GM19395 (cell line): ENCODE data around the gene PHC3.
"Not testable (repeated sequence)": the region's sequence is repeated elsewhere in the genome, so short reads cannot be mapped to it uniquely, and the experiment has no call there.

Source experiments
- ATAC-seq: cut with Tn5 transposase; IDR thresholded peaks from one replicate; pipeline ENCODE4 v1.9.1; 2021; ENCODE audit warnings: mild to moderate bottlenecking, moderate library complexity; ENCODE audit not compliant: unreplicated experiment

PHC3 gene

DNA sequence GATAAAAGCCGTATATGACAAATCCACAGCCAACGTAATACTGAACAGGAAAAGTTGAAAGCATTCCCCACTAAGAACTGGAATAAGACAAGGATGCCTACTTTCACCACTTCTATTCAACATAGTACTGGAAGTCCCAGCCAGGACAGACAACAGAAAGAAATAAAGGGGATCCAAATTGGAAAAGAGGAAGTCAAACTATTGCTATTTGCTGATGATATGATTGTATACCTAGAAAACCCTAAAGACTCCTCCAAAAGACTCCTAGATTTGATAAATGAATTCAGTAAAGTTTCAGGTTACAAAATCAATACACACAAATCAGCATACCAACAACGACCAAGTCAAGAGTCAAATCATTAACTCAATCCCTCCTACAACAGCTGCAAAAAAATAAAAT, 14.2 kb upstream of the PHC3 start:
- not testable (repeated sequence) for ATAC-seq

GRCh38 chr3:170189398-170190256, 8.1 kb upstream of the PHC3 start:
- peak; percentile 39 for ATAC-seq

- ATAC-seq = peak; percentile 28
Measured at GRCh38 chr3:170180079-170180907, 1.2 kb downstream of the PHC3 start.

- no peak for ATAC-seq
Measured at GRCh38 chr3:170179432-170179831, 2.1 kb downstream of the PHC3 start.

- peak; percentile 31 for ATAC-seq
Measured at GRCh38 chr3:170178651-170179050, 2.9 kb downstream of the PHC3 start.

DNA sequence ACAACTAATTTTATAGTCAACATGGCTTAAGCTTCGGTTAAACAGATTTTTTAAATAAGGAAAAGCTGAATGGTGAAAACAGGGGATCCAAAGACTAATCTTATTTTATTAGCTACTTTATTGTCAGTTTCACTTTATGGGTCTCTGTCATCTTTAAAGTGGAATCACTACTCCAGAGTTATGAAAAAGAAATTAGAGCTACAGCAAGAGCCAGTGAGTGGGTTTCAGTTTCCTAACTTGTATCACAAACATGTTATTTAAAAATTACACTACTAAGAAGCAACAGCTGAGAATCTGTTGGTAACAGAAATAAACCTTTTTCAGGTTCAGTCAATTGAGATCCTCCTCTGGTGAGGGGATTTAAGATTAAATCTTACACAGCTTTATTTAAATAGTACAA, 10.0 kb downstream of the PHC3 start:
- peak; percentile 95 for ATAC-seq

DNA sequence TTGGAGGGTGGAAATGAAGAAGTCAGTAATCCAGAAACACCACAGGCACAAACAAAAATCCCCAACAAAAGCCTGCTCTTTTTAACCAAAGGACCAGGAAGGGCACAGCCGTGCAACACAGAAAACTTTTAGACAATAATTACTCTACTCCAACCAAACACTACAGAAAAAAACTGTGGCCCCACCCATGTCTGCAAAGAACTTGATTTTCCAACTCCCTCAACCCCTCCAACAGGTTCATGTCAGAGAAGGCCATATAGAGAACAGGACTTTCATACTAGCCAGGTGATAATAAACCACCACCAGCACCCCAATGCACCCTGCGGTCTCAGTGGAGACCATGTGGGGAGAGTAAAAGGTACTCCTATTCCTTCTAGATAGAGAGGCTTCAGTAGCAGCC, 16.8 kb downstream of the PHC3 start:
- no peak for ATAC-seq

DNA sequence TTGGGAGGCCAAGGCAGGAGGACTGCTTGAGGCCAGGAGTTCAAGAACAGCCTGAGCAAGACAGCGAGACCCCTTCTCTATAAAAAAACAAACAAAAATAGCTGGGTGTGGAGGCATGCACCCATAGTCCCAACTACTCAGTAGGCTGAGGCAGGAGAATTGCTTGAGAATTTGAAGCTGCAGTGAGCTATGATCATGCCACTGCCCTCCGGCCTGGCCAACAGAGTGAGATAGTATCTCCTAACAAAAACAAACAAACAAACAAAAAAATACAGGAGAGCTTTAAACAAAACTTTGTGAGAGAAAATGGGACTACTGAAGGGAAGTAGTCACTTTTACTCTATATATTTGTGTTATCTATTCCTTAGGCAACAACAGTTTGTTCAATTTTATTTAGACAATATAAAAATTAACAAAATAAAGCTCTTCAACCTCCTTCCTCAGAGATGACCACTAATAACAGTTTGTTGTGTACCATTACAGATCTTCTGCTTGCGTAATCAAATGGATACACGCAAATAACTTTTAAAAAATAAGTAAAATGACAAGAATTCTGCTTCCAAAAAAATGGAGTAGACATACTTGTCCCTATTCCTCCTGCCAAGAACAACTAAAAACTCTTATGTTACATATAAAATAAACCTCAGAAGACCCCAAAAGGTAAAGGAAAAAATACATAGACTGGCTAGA, 17.4 kb downstream of the PHC3 start:
- ATAC-seq = no peak

DNA sequence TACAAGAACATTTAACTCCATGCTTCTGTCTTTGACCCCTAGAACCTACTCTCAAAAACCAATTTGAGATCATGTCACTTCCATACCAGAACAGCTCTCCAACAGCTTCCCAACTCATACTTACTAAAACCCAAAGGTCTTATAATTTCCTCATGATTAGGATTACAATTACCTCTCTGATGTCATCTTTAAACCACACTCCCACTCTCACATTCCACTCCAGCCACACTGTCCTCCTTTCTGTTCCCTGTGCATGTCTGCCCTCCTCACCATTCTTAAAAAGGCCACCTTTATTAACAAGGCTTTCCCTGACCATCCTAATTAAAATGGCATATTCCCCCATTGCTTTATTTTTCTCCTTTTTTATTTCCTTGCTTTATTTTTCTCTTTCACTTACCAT, 18.9 kb downstream of the PHC3 start:
- ATAC-seq = no peak

GRCh38 chr3:170162052-170162451, 19.5 kb downstream of the PHC3 start:
- ATAC-seq = no peak

- no peak for ATAC-seq
Measured at GRCh38 chr3:170159933-170160332, 21.6 kb downstream of the PHC3 start.

DNA sequence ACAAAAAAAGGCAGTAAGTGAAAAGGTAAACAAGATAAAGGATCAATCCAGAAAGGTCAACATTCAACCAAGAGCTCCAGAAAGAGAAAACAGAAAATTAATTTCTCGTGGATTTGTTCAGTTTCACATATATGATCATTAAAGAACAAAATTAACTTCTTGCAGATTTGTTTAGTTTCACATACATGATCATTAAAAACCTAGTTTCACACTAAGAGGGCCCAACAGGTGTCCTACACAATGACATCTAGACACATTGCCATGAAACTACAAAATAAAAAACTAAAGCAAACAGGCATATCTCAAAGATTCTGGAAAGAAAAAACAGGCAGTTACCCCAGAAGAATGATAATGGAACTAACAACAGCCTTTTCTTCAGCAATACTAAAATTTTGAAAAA, 22.1 kb downstream of the PHC3 start:
- ATAC-seq = no peak

GRCh38 chr3:170155604-170156003, 25.9 kb downstream of the PHC3 start:
- ATAC-seq = no peak

GRCh38 chr3:170154569-170155143, 26.9 kb downstream of the PHC3 start:
- peak; percentile 95 for ATAC-seq

DNA sequence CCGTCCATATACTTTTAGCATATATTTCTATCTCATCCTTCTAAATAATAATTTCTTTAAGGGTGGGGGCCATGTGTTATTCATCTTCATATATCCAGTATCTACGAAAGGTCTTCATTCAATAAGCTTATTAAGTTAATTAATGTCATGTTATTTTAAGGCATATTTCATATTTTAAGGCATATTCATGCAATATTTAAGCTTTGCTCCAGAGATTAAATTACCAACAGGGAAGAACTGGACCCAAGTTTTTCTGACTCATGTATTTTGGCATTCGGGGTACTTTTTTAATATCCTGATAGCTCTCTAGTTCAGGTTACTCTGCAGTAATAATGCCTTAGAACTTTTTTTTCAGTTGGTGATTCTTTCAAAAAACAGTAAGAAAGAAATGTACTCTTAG, 27.4 kb downstream of the PHC3 start:
- peak; percentile 31 for ATAC-seq

- ATAC-seq = no peak
Measured at GRCh38 chr3:170151536-170151935, 30.0 kb downstream of the PHC3 start.

DNA sequence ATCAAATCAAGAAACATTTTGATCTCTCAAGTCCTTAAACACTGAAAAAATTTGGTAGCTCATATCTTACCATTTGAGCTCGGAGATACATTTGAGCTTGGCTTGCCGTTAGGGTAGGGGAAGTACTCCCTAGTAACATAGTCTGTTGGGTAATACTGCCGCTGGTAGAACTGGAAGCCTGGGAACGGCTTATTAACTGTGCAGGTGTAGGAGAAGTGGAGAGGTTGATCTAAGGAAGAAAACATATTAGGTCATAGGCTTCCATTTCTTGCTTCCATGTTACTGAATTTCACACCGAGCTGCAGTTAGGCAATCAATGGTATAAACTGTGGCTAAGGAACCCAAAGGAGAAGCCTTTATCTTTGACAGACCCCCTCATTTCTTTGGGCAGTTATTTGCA, 32.5 kb downstream of the PHC3 start:
- no peak for ATAC-seq

DNA sequence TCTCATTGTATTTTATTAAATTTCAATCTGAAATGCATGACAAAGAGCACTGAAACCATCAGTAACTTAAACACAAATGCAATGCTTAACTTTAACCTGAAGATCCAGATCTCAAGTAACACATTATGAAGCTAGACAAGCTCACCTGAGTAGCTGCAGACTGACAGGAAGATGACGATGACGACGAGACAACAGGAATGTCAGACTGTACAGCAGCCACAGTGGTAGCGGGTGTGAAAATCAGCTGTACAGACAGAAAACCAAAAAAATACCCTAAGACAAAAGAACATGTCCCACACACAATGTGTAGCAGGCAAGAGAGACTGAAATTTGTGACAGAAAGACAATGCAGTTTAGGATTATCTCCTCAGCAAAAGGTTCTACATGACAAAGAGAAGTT, 36.3 kb downstream of the PHC3 start:
- no peak for ATAC-seq

DNA sequence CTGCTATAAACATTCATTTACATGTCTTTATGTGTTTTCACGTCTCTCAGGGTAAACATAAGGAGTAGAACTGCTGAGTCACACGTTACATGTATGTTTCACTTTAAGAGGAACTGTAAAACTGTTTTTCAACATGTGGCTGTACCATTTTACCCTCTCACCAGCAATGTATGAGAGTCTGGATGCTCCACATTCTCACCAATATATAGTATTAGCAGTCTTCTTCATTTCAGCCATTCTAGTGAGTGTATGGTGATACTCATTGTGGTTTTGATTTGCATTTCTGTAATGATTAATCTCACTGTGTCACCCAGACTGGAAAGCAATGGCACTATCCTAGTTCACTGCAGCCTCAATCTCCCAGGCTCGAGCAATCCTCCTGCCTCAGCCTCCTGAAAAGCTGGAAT, 37.1 kb downstream of the PHC3 start:
- ATAC-seq = peak; percentile 95

- no peak for ATAC-seq
Measured at GRCh38 chr3:170142373-170142772, 39.2 kb downstream of the PHC3 start.

GRCh38 chr3:170137986-170138385, 43.5 kb downstream of the PHC3 start:
- no peak for ATAC-seq
